Keratinocyte (primary cell): ENCODE measurements around the gene SEPTIN14. TPM values are rescaled to one million over a fixed set of nuclear protein-coding genes. Genes with fewer than 3 reads are reported as not detected.
A peak's percentile ranks its signal among the peaks of the same experiment; 100 is the strongest.
"Not testable (repeated sequence)": the region's sequence is repeated elsewhere in the genome, so short reads cannot be mapped to it uniquely, and the experiment has no call there.

Experiments used
- DNase-seq: peaks from one replicate; pipeline ENCODE4 v3.0.0-alpha.2; 2011; ENCODE audit warnings: low read depth, missing footprints, low spot score
- FAIRE-seq: peaks from 2 replicates; lab custom pipeline; 2011; peaks lifted over from hg19 to GRCh38; lab: Jason Lieb, UNC
- H2AFZ ChIP-seq: 2 replicates; pipeline ENCODE4 v1.6.0; 2012; ENCODE audit warnings: low read length, control low read depth, inconsistent platforms; ENCODE audit not compliant: control insufficient read depth
- H3K27ac ChIP-seq: 2 replicates; pipeline ENCODE4 v1.5.1; 2011; ENCODE audit warnings: low read length; ENCODE audit not compliant: control insufficient read depth, insufficient read depth
- H3K27me3 ChIP-seq: 3 replicates; pipeline ENCODE4 v1.6.0; 2011; ENCODE audit warnings: low read length; ENCODE audit not compliant: control insufficient read depth, insufficient read depth; ENCODE audit errors: extremely low read depth
- H3K36me3 ChIP-seq, 2 experiments: 2 replicates in 1 of 2; 3 replicates in 1 of 2; pipeline ENCODE4 v1.5.1; 2011; ENCODE audit warnings: low read length in 2 of 2, mild to moderate bottlenecking in 1 of 2; ENCODE audit not compliant: control insufficient read depth in 2 of 2, insufficient read depth in 2 of 2; ENCODE audit errors: extremely low read depth in 1 of 2
- H3K4me1 ChIP-seq: 3 replicates; pipeline ENCODE4 v1.5.1; 2011; ENCODE audit warnings: low read length; ENCODE audit not compliant: control insufficient read depth, insufficient read depth; ENCODE audit errors: extremely low read depth
- H3K4me2 ChIP-seq: 3 replicates; pipeline ENCODE4 v1.6.0; 2011; ENCODE audit warnings: low read depth, low read length; ENCODE audit not compliant: control insufficient read depth, insufficient read depth; ENCODE audit errors: extremely low read depth
- H3K4me3 ChIP-seq, 3 experiments: fragments of 200-600 bp in 1 of 3; sonication (generic) in 1 of 3; 2 replicates in 2 of 3; 3 replicates in 1 of 3; pipeline ENCODE4 v1.5.1; 2011 to 2016; ENCODE audit warnings: low read length in 3 of 3, mild to moderate bottlenecking in 3 of 3, control low read depth in 2 of 3, inconsistent platforms in 1 of 3, low read depth in 1 of 3, mixed read lengths in 1 of 3, mixed run types in 1 of 3, moderate library complexity in 1 of 3; ENCODE audit not compliant: control insufficient read depth in 2 of 3, insufficient read depth in 2 of 3; ENCODE audit errors: extremely low read depth in 1 of 3
- H3K79me2 ChIP-seq: 2 replicates; pipeline ENCODE4 v1.6.0; 2012; ENCODE audit warnings: low read length; ENCODE audit not compliant: control insufficient read depth, insufficient read depth
- H3K9ac ChIP-seq: 3 replicates; pipeline ENCODE4 v1.6.0; 2011; ENCODE audit warnings: low read length; ENCODE audit not compliant: control insufficient read depth, insufficient read depth; ENCODE audit errors: extremely low read depth
- H3K9me1 ChIP-seq: 3 replicates; pipeline ENCODE4 v1.6.0; 2011; ENCODE audit warnings: low read length; ENCODE audit not compliant: control insufficient read depth, insufficient read depth; ENCODE audit errors: extremely low read depth
- H3K9me3 ChIP-seq: 2 replicates; pipeline ENCODE4 v1.5.1; 2012; ENCODE audit warnings: low read depth, low read length; ENCODE audit not compliant: control insufficient read depth
- H4K20me1 ChIP-seq: 3 replicates; pipeline ENCODE4 v1.6.0; 2011; ENCODE audit warnings: low read length; ENCODE audit not compliant: control insufficient read depth, insufficient read depth; ENCODE audit errors: extremely low read depth
- EZH2 ChIP-seq: IDR thresholded peaks from one replicate; pipeline ENCODE4 v1.6.1; 2012; ENCODE audit warnings: inconsistent platforms, mild to moderate bottlenecking, low read length, moderate library complexity
- dilution Hi-C: fragments of 300-500 bp; cut with MboI; formaldehyde crosslinking; loops from one replicate; pipeline ENCODE4 v1.7.0; 2020; ENCODE audit warnings: low sequenced_read_pairs; ENCODE audit not compliant: extremely low pct_ligation_motif_present
- polyA plus RNA-seq, 5 experiments: library from polyadenylated mRNA; depleted of rRNA in 3 of 5; stranded (reverse) in 3 of 5; stranded (forward) in 1 of 5; unstranded in 1 of 5; fragments of >200 nt; gene quantifications; 1 replicate in 1 of 5; 2 replicates in 3 of 5; 3 replicates in 1 of 5; pipeline versions ENCODE4 v1.2.1 to v1.2.3, GENCODE V29; 2011 to 2012; ENCODE audit warnings: missing spikeins in 2 of 5, low read depth in 1 of 5, low replicate concordance in 1 of 5
- TF ChIP-seq, protein P1 (sequence below), 3 experiments: IDR thresholded peaks in 1 of 3; conservative IDR thresholded peaks in 1 of 3; optimal IDR thresholded peaks in 1 of 3; 2 replicates in 2 of 3; 3 replicates in 1 of 3; pipeline versions ENCODE3 to v1.5.1; 2011; ENCODE audit warnings: low read length in 3 of 3, mild to moderate bottlenecking in 3 of 3, moderate library complexity in 2 of 3, control low read depth in 1 of 3, inconsistent platforms in 1 of 3; ENCODE audit not compliant: insufficient read depth in 2 of 3; ENCODE audit errors: extremely low read depth in 1 of 3

Gene SEPTIN14
- polyA plus RNA-seq, 1 donor (not counting 4 experiments of a cell fraction or from before 2014, with no cell fraction given) = not detected

DNA sequence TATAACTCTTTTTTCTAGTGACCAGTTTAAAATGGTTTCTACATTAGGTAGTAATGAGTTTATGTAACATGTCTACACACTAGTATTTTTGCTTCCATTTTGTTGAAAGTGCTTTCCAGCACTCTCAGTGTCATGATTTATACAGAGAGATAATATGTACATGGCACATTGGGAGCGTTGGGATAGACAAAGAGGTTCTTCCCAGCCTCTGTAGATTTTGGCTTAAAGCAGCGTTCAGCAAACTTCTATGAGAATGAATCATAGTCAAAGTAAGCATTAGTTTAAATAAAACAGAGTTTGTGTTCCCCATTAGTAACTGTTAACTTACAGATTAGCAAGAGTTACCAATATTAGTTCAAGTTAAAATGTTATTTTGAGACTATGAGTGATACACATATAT is 43.9 kb downstream of the SEPTIN14 start:
- Histone ChIP-seq H3K4me2 (no peak overlapping the region), H3K36me3 (no peaks in the 10 kb centered on the region), H3K27ac (no peak overlapping the region), H3K9me1 (no peaks in the 10 kb centered on the region), H3K9ac (no peak overlapping the region), H4K20me1 (no peaks in the 10 kb centered on the region), H3K4me1 (no peaks in the 10 kb centered on the region), H3K79me2 (no peaks in the 10 kb centered on the region), H3K27me3 (no peaks in the 10 kb centered on the region), H3K9me3 (peaks cover 2% of the 10 kb centered on the region), H2AFZ (no peak overlapping the region), H3K4me3 (no peak overlapping the region)
- dilution Hi-C loops = no loop called here
- DNase-seq (no peak), FAIRE-seq (no peak)
- no peak for TF ChIP-seq EZH2
- TF ChIP-seq, protein P1, sequence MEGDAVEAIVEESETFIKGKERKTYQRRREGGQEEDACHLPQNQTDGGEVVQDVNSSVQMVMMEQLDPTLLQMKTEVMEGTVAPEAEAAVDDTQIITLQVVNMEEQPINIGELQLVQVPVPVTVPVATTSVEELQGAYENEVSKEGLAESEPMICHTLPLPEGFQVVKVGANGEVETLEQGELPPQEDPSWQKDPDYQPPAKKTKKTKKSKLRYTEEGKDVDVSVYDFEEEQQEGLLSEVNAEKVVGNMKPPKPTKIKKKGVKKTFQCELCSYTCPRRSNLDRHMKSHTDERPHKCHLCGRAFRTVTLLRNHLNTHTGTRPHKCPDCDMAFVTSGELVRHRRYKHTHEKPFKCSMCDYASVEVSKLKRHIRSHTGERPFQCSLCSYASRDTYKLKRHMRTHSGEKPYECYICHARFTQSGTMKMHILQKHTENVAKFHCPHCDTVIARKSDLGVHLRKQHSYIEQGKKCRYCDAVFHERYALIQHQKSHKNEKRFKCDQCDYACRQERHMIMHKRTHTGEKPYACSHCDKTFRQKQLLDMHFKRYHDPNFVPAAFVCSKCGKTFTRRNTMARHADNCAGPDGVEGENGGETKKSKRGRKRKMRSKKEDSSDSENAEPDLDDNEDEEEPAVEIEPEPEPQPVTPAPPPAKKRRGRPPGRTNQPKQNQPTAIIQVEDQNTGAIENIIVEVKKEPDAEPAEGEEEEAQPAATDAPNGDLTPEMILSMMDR (optimal IDR thresholded peaks at IDR 0.05 in 1 of 3, IDR thresholded peaks at IDR 0.05 in 1 of 3, conservative IDR thresholded peaks at IDR 0.05 in 1 of 3; ENCODE audit: extremely low read depth in 1 of 3, insufficient read depth in 2 of 3, low read length in 3 of 3) = no peak

DNA sequence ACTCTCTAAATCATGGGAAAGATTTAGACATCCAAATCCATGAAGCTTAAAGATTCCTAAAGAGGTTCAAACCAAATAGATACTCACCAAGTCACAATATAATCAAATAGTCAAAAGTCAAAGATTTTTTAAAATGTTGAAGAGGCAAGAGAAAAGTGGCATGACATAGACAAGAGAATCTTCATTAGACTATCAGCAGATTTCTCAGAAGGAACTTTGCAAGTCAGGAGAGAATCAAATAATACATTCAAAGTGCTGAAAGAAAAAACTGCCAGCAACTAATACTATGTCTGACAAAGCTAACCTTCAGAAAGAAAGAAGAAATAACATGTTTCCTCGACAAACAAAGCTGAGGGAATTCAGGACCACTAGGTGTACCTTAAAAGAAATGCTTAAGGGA is 65.3 kb downstream of the SEPTIN14 start:
- H3K4me3 ChIP-seq, H3K36me3 ChIP-seq, H3K79me2 ChIP-seq, dilution Hi-C loops, H3K9me1 ChIP-seq, H3K27me3 ChIP-seq, H3K9ac ChIP-seq, H3K4me2 ChIP-seq, H2AFZ ChIP-seq, FAIRE-seq, H4K20me1 ChIP-seq, DNase-seq, H3K27ac ChIP-seq, H3K4me1 ChIP-seq, H3K9me3 ChIP-seq: not testable (repeated sequence)

DNA sequence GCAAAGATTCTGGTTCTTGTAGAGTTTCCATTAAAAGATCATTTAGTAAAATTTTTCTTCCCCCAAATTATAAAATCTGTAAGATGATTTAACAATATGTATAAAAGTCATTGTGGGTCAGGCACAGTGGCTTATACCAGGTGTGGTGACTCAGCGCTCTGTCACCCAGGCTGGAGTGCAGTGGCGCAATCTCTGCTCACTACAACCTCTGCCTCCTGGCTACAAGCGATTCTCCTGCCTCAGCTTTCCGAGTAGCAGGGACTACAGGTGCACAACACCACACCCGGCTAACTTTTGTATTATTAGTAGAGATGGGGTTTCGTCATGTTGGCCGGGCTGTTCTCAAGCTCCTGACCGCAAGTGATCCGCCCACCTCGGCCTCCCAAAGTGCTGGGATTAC is 68.0 kb downstream of the SEPTIN14 start:
- Histone ChIP-seq H3K9me3 (no peaks in the 10 kb centered on the region), H3K27ac (no peak overlapping the region), H3K9ac (no peak overlapping the region), H2AFZ (no peak overlapping the region), H3K4me2 (no peak overlapping the region), H3K36me3 (no peaks in the 10 kb centered on the region), H3K4me3 (no peak overlapping the region), H4K20me1 (no peaks in the 10 kb centered on the region), H3K4me1 (no peaks in the 10 kb centered on the region), H3K79me2 (no peaks in the 10 kb centered on the region), H3K27me3 (no peaks in the 10 kb centered on the region), H3K9me1 (no peaks in the 10 kb centered on the region)
- DNase-seq = no peak
- TF ChIP-seq EZH2 = no peak
- TF ChIP-seq, protein P1 (optimal IDR thresholded peaks at IDR 0.05 in 1 of 3, IDR thresholded peaks at IDR 0.05 in 1 of 3, conservative IDR thresholded peaks at IDR 0.05 in 1 of 3; ENCODE audit: extremely low read depth in 1 of 3, insufficient read depth in 2 of 3, low read length in 3 of 3) = no peak
- FAIRE-seq = peak; percentile 23
- dilution Hi-C loops = no loop called here
